Measurements from ENCODE around the gene TMEM196.

TMEM196 gene

GRCh38 chr7:19772306-19772705 lies 1.1 kb downstream of the TMEM196 start:
- H3K79me2 ChIP-seq (ENCODE audit: insufficient read depth, low read depth), result no peaks in the 10 kb centered on the region

GRCh38 chr7:19762631-19763030 lies 10.8 kb downstream of the TMEM196 start:
- Histone ChIP-seq H3K27ac (no peak overlapping the region), H3K4me3 (IDR thresholded peaks at IDR 0.05; ENCODE audit: insufficient read depth, low read depth, low read length) (no peak overlapping the region)
- TF ChIP-seq CTCF (conservative IDR thresholded peaks at IDR 0.05; ENCODE audit: low read depth, low read length), result no peak

More at GRCh38 chr7:19772306-19772705, 1.1 kb downstream of the TMEM196 start:
- Histone ChIP-seq H3K9ac (no peak overlapping the region), H4K20me1 (ENCODE audit: insufficient read depth) (no peaks in the 10 kb centered on the region), H3K27ac (no peak overlapping the region), H3K4me3 (IDR thresholded peaks at IDR 0.05; ENCODE audit: insufficient read depth, low read depth, low read length) (no peak overlapping the region), H3K4me1 (ENCODE audit: low read depth, poor library complexity, severe bottlenecking) (no peaks in the 10 kb centered on the region), H3K36me3 (ENCODE audit: insufficient read depth) (no peaks in the 10 kb centered on the region), H3K27me3 (ENCODE audit: insufficient read depth, low read depth) (no peaks in the 10 kb centered on the region), H2AFZ (ENCODE audit: low read depth) (no peak overlapping the region), H3K4me2 (no peak overlapping the region)
- no peak for TF ChIP-seq CTCF (conservative IDR thresholded peaks at IDR 0.05; ENCODE audit: low read depth, low read length)

GRCh38 chr7:19754521-19755116 lies 18.8 kb downstream of the TMEM196 start:
- no peak overlapping the region for H3K9ac ChIP-seq
- no peaks in the 10 kb centered on the region for H3K79me2 ChIP-seq (ENCODE audit: insufficient read depth, low read depth)
- no peak overlapping the region for H3K4me3 ChIP-seq (IDR thresholded peaks at IDR 0.05; ENCODE audit: insufficient read depth, low read depth, low read length)
- no peaks in the 10 kb centered on the region for H4K20me1 ChIP-seq (ENCODE audit: insufficient read depth)
- no peak overlapping the region for H3K4me2 ChIP-seq
- peaks cover 6% of the 10 kb centered on the region for H3K4me1 ChIP-seq (ENCODE audit: low read depth, poor library complexity, severe bottlenecking)
- no peak overlapping the region for H2AFZ ChIP-seq (ENCODE audit: low read depth)
- peak; percentile 95 for TF ChIP-seq CTCF (conservative IDR thresholded peaks at IDR 0.05; ENCODE audit: low read depth, low read length)
- no peak overlapping the region for H3K27ac ChIP-seq
- H3K27me3 ChIP-seq (ENCODE audit: insufficient read depth, low read depth), result no peaks in the 10 kb centered on the region
- H3K36me3 ChIP-seq (ENCODE audit: insufficient read depth), result no peaks in the 10 kb centered on the region

More at GRCh38 chr7:19762631-19763030, 10.8 kb downstream of the TMEM196 start:
- Histone ChIP-seq H3K27me3 (ENCODE audit: insufficient read depth, low read depth) (no peaks in the 10 kb centered on the region), H3K4me1 (ENCODE audit: low read depth, poor library complexity, severe bottlenecking) (no peaks in the 10 kb centered on the region), H3K9ac (no peak overlapping the region), H4K20me1 (ENCODE audit: insufficient read depth) (no peaks in the 10 kb centered on the region), H3K79me2 (ENCODE audit: insufficient read depth, low read depth) (no peaks in the 10 kb centered on the region), H3K4me2 (no peak overlapping the region), H3K36me3 (ENCODE audit: insufficient read depth) (no peaks in the 10 kb centered on the region), H2AFZ (ENCODE audit: low read depth) (no peak overlapping the region)

- no peaks in the 10 kb centered on the region for H3K36me3 ChIP-seq (ENCODE audit: insufficient read depth)
Measured at GRCh38 chr7:19752020-19752419, 21.4 kb downstream of the TMEM196 start.

More at GRCh38 chr7:19752020-19752419, 21.4 kb downstream of the TMEM196 start:
- no peak overlapping the region for H3K4me3 ChIP-seq (IDR thresholded peaks at IDR 0.05; ENCODE audit: insufficient read depth, low read depth, low read length)
- TF ChIP-seq CTCF (conservative IDR thresholded peaks at IDR 0.05; ENCODE audit: low read depth, low read length), result no peak
- no peak overlapping the region for H3K27ac ChIP-seq
- H3K79me2 ChIP-seq (ENCODE audit: insufficient read depth, low read depth), result no peaks in the 10 kb centered on the region
- no peaks in the 10 kb centered on the region for H4K20me1 ChIP-seq (ENCODE audit: insufficient read depth)
- no peak overlapping the region for H2AFZ ChIP-seq (ENCODE audit: low read depth)
- H3K4me1 ChIP-seq (ENCODE audit: low read depth, poor library complexity, severe bottlenecking), result peaks cover 6% of the 10 kb centered on the region
- H3K4me2 ChIP-seq, result no peak overlapping the region
- no peak overlapping the region for H3K9ac ChIP-seq
- H3K27me3 ChIP-seq (ENCODE audit: insufficient read depth, low read depth), result no peaks in the 10 kb centered on the region

Data from KMS-11 (cell line).